GM23338 (cell line): ENCODE results near the gene RPL21. TPM values are rescaled to one million over a fixed set of nuclear protein-coding genes. Genes with fewer than 3 reads are reported as not detected.

Experiments used
- ATAC-seq: fragments of 200-7000 bp; cut with Tn5 transposase; 3 replicates; pipeline ENCODE4 v1.9.1; 2020
- DNase-seq: peaks from one replicate; pipeline ENCODE4 v3.0.0-alpha.2; 2015; ENCODE audit warnings: low spot score
- H2AFZ ChIP-seq: fragments of 200-600 bp; sonication (generic); 2 replicates; pipeline ENCODE4 v1.8.0; 2016; ENCODE audit warnings: antibody characterized with exemption, mild to moderate bottlenecking, moderate library complexity
- H3F3A ChIP-seq: fragments of 200-600 bp; sonication (generic); replicated peaks from 2 replicates; pipeline ENCODE4 v1.8.0; 2017; ENCODE audit warnings: antibody characterized with exemption, mixed run types, low read depth
- H3K27ac ChIP-seq: fragments of 200-600 bp; sonication (generic); 2 replicates; pipeline ENCODE4 v1.6.1; 2016; ENCODE audit warnings: low read depth
- H3K27me3 ChIP-seq: fragments of 200-600 bp; sonication (generic); 2 replicates; pipeline ENCODE4 v1.8.0; 2016; ENCODE audit warnings: mild to moderate bottlenecking, mixed run types, moderate library complexity; ENCODE audit not compliant: insufficient read depth
- H3K36me3 ChIP-seq: fragments of 200-600 bp; sonication (generic); 2 replicates; pipeline ENCODE4 v1.8.0; 2016; ENCODE audit warnings: mild to moderate bottlenecking; ENCODE audit not compliant: insufficient read depth
- H3K4me1 ChIP-seq: fragments of 200-600 bp; sonication (generic); 2 replicates; pipeline ENCODE4 v1.8.0; 2016; ENCODE audit warnings: mild to moderate bottlenecking, moderate library complexity; ENCODE audit not compliant: insufficient read depth
- H3K4me2 ChIP-seq: fragments of 200-600 bp; sonication (generic); 2 replicates; pipeline ENCODE4 v1.7.1; 2017; ENCODE audit warnings: mixed run types
- H3K4me3 ChIP-seq: fragments of 200-600 bp; sonication (generic); 2 replicates; pipeline ENCODE4 v1.6.1; 2016; ENCODE audit warnings: mixed run types
- H3K79me2 ChIP-seq: fragments of 200-600 bp; sonication (generic); replicated peaks from 2 replicates; pipeline ENCODE4 v1.8.0; 2017; ENCODE audit warnings: mild to moderate bottlenecking; ENCODE audit not compliant: insufficient read depth
- H3K9me2 ChIP-seq: fragments of 200-600 bp; sonication (generic); 2 replicates; pipeline ENCODE4 v1.8.0; 2017; ENCODE audit not compliant: insufficient read depth
- H4K20me1 ChIP-seq: fragments of 200-600 bp; sonication (generic); replicated peaks from 2 replicates; pipeline ENCODE4 v1.8.0; 2017; ENCODE audit warnings: mild to moderate bottlenecking; ENCODE audit not compliant: insufficient read depth
- H3K27ac Mint-ChIP-seq: 2 replicates; pipeline ENCODE4 v1.8.0; 2020; ENCODE audit warnings: inconsistent platforms, mild to moderate bottlenecking, moderate library complexity, mixed read lengths
- H3K27me3 Mint-ChIP-seq: 3 replicates; pipeline ENCODE4 v1.8.0; 2022; ENCODE audit warnings: low read depth, mild to moderate bottlenecking, moderate library complexity, mixed read lengths, inconsistent platforms; ENCODE audit not compliant: insufficient read depth, poor library complexity
- H3K36me3 Mint-ChIP-seq: 3 replicates; pipeline ENCODE4 v1.8.0; 2021; ENCODE audit warnings: low read depth, mild to moderate bottlenecking, inconsistent platforms, moderate library complexity, mixed read lengths
- H3K4me1 Mint-ChIP-seq: 3 replicates; pipeline ENCODE4 v1.8.0; 2020; ENCODE audit warnings: mild to moderate bottlenecking, inconsistent platforms, mixed read lengths
- H3K4me3 Mint-ChIP-seq: 3 replicates; pipeline ENCODE4 v1.8.0; 2021; ENCODE audit warnings: moderate library complexity, mild to moderate bottlenecking, inconsistent platforms, mixed read lengths
- H3K9me3 Mint-ChIP-seq: 3 replicates; pipeline ENCODE4 v1.8.0; 2020; ENCODE audit warnings: moderate library complexity, mild to moderate bottlenecking, inconsistent platforms, mixed read lengths
- CREB1 ChIP-seq: fragments of 250-450 bp; sonication (Bioruptor Pico); IDR thresholded peaks from 2 replicates; pipeline ENCODE4 v1.5.0; 2020; ENCODE audit warnings: low read depth, mild to moderate bottlenecking, moderate library complexity
- EZH2 ChIP-seq: fragments of 200-600 bp; sonication (generic); IDR thresholded peaks from one replicate; pipeline ENCODE4 v1.8.0; 2017; ENCODE audit warnings: antibody characterized with exemption, mild to moderate bottlenecking, low read depth; ENCODE audit not compliant: unreplicated experiment
- EZH2phosphoT487 ChIP-seq: fragments of 200-600 bp; sonication (generic); IDR thresholded peaks from one replicate; pipeline ENCODE4 v1.8.1; 2018; ENCODE audit warnings: antibody characterized with exemption; ENCODE audit not compliant: unreplicated experiment
- JUNB ChIP-seq: IDR thresholded peaks from one replicate; pipeline ENCODE4 v1.6.1; 2016; ENCODE audit warnings: antibody characterized with exemption; ENCODE audit not compliant: unreplicated experiment
- NANOG ChIP-seq: IDR thresholded peaks from 2 replicates; pipeline ENCODE4 v1.6.1; 2016; ENCODE audit warnings: antibody characterized with exemption, borderline replicate concordance
- POLR2AphosphoS5 ChIP-seq: IDR thresholded peaks from 2 replicates; pipeline ENCODE4 v1.6.1; 2016; ENCODE audit warnings: antibody characterized with exemption, low read depth
- STAT1 ChIP-seq: IDR thresholded peaks from one replicate; pipeline ENCODE4 v1.6.1; 2016; ENCODE audit warnings: antibody characterized with exemption; ENCODE audit not compliant: unreplicated experiment
- ZNF114 ChIP-seq: fragments of 250-450 bp; sonication (Bioruptor Pico); IDR thresholded peaks from 2 replicates; pipeline ENCODE4 v1.5.0; 2020; ENCODE audit warnings: mild to moderate bottlenecking, moderate library complexity
- ZNF331 ChIP-seq: fragments of 250-450 bp; sonication (Bioruptor Pico); IDR thresholded peaks from 2 replicates; pipeline ENCODE4 v1.5.0; 2020; ENCODE audit warnings: low read depth, mild to moderate bottlenecking, moderate library complexity
- polyA plus RNA-seq: library from polyadenylated mRNA; unstranded; fragments of >200 nt; fragmentation: Nextera tagmentation; extraction: Ambion mirVana; gene quantifications from 2 replicates; pipeline ENCODE4 v1.2.1, GENCODE V29; 2016
- total RNA-seq: library from RNA; depleted of rRNA; stranded (reverse); fragments of >200 nt; shearing (Covaris generic); gene quantifications from 2 replicates; pipeline ENCODE4 v1.2.3, GENCODE V29; 2014
- TF ChIP-seq, protein P1 (sequence below): IDR thresholded peaks from 2 replicates; pipeline ENCODE4 v1.6.1; 2016; ENCODE audit warnings: antibody characterized with exemption
- TF ChIP-seq, protein P2 (sequence below), 2 experiments: fragments of 200-600 bp in 1 of 2; sonication (generic) in 1 of 2; conservative IDR thresholded peaks; 2 replicates each; pipeline versions ENCODE4 v1.5.1 to v1.6.1; 2016 to 2017; ENCODE audit warnings: antibody characterized with exemption in 2 of 2, low read depth in 2 of 2, mild to moderate bottlenecking in 2 of 2, moderate library complexity in 1 of 2
- TF ChIP-seq, protein P3 (sequence below): IDR thresholded peaks from one replicate; pipeline ENCODE4 v1.6.1; 2018; ENCODE audit warnings: antibody characterized with exemption; ENCODE audit not compliant: unreplicated experiment
- TF ChIP-seq, protein P4 (sequence below): fragments of 250-450 bp; sonication (Bioruptor Pico); IDR thresholded peaks from 2 replicates; pipeline ENCODE4 v1.5.0; 2020; ENCODE audit warnings: mild to moderate bottlenecking, moderate library complexity

Gene RPL21
- total and polyA plus RNA-seq, 2 experiments from 2014 or later = 1,037 to 1,343 TPM

DNA sequence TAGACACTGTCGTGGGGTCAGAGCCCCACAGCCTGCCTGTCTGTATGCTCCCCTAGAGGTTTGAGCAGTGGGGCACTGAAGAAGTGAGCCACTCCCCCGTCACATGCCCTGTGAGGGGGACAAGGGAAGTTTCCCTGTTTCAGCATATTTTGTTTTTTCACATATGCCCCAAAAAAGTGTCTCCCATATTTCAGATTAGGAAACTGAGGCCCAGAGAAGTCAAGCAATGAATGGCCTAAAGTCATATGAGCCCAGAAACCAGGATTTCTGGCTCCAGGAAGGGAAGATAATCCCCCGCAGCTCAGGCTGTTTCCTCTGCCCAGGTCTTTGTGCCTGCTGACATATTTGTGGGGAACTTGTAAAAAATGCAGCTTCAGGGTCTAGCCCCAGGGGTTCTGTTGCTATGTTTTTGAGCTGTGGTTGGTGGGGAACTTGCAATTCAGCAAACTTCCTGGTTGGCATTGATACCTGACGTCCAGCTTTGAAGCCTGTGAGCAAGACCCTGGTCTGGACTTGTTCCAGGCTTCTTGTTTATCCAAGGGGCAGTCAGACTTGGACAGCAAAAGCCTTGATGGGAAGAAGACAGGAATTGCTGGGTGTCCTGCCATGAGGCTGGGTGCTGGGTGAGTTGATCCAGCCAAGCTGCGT is 28.8 kb downstream of the RPL21 start:
- Histone ChIP-seq H2AFZ (peak overlapping the region; percentile 38; the same call in 1 of the 2 replicates), H3K36me3 (no peaks in the 10 kb centered on the region), H3K79me2 (no peaks in the 10 kb centered on the region), H3K4me1 (no peaks in the 10 kb centered on the region; the same call in 1 of the 2 replicates), H3F3A (no peaks in the 10 kb centered on the region), H3K4me3 (no peak overlapping the region), H3K4me2 (no peak overlapping the region), H3K27ac (no peak overlapping the region), H4K20me1 (no peaks in the 10 kb centered on the region), H3K9me2 (no peaks in the 10 kb centered on the region), H3K27me3 (no peaks in the 10 kb centered on the region)
- TF ChIP-seq CREB1 (CRISPR knock-in tag) (no peak), STAT1 (no peak), EZH2phosphoT487 (no peak), ZNF331 (CRISPR knock-in tag) (no peak), EZH2 (no peak), JUNB (no peak), POLR2AphosphoS5 (no peak), ZNF114 (no peak), NANOG (no peak)
- TF ChIP-seq, protein P1, sequence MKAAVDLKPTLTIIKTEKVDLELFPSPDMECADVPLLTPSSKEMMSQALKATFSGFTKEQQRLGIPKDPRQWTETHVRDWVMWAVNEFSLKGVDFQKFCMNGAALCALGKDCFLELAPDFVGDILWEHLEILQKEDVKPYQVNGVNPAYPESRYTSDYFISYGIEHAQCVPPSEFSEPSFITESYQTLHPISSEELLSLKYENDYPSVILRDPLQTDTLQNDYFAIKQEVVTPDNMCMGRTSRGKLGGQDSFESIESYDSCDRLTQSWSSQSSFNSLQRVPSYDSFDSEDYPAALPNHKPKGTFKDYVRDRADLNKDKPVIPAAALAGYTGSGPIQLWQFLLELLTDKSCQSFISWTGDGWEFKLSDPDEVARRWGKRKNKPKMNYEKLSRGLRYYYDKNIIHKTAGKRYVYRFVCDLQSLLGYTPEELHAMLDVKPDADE = no peak
- TF ChIP-seq, protein P2, sequence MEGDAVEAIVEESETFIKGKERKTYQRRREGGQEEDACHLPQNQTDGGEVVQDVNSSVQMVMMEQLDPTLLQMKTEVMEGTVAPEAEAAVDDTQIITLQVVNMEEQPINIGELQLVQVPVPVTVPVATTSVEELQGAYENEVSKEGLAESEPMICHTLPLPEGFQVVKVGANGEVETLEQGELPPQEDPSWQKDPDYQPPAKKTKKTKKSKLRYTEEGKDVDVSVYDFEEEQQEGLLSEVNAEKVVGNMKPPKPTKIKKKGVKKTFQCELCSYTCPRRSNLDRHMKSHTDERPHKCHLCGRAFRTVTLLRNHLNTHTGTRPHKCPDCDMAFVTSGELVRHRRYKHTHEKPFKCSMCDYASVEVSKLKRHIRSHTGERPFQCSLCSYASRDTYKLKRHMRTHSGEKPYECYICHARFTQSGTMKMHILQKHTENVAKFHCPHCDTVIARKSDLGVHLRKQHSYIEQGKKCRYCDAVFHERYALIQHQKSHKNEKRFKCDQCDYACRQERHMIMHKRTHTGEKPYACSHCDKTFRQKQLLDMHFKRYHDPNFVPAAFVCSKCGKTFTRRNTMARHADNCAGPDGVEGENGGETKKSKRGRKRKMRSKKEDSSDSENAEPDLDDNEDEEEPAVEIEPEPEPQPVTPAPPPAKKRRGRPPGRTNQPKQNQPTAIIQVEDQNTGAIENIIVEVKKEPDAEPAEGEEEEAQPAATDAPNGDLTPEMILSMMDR (conservative IDR thresholded peaks at IDR 0.05; ENCODE audit: low read depth in 2 of 2) = no peak
- TF ChIP-seq, protein P3, sequence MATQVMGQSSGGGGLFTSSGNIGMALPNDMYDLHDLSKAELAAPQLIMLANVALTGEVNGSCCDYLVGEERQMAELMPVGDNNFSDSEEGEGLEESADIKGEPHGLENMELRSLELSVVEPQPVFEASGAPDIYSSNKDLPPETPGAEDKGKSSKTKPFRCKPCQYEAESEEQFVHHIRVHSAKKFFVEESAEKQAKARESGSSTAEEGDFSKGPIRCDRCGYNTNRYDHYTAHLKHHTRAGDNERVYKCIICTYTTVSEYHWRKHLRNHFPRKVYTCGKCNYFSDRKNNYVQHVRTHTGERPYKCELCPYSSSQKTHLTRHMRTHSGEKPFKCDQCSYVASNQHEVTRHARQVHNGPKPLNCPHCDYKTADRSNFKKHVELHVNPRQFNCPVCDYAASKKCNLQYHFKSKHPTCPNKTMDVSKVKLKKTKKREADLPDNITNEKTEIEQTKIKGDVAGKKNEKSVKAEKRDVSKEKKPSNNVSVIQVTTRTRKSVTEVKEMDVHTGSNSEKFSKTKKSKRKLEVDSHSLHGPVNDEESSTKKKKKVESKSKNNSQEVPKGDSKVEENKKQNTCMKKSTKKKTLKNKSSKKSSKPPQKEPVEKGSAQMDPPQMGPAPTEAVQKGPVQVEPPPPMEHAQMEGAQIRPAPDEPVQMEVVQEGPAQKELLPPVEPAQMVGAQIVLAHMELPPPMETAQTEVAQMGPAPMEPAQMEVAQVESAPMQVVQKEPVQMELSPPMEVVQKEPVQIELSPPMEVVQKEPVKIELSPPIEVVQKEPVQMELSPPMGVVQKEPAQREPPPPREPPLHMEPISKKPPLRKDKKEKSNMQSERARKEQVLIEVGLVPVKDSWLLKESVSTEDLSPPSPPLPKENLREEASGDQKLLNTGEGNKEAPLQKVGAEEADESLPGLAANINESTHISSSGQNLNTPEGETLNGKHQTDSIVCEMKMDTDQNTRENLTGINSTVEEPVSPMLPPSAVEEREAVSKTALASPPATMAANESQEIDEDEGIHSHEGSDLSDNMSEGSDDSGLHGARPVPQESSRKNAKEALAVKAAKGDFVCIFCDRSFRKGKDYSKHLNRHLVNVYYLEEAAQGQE = no peak
- TF ChIP-seq, protein P4, sequence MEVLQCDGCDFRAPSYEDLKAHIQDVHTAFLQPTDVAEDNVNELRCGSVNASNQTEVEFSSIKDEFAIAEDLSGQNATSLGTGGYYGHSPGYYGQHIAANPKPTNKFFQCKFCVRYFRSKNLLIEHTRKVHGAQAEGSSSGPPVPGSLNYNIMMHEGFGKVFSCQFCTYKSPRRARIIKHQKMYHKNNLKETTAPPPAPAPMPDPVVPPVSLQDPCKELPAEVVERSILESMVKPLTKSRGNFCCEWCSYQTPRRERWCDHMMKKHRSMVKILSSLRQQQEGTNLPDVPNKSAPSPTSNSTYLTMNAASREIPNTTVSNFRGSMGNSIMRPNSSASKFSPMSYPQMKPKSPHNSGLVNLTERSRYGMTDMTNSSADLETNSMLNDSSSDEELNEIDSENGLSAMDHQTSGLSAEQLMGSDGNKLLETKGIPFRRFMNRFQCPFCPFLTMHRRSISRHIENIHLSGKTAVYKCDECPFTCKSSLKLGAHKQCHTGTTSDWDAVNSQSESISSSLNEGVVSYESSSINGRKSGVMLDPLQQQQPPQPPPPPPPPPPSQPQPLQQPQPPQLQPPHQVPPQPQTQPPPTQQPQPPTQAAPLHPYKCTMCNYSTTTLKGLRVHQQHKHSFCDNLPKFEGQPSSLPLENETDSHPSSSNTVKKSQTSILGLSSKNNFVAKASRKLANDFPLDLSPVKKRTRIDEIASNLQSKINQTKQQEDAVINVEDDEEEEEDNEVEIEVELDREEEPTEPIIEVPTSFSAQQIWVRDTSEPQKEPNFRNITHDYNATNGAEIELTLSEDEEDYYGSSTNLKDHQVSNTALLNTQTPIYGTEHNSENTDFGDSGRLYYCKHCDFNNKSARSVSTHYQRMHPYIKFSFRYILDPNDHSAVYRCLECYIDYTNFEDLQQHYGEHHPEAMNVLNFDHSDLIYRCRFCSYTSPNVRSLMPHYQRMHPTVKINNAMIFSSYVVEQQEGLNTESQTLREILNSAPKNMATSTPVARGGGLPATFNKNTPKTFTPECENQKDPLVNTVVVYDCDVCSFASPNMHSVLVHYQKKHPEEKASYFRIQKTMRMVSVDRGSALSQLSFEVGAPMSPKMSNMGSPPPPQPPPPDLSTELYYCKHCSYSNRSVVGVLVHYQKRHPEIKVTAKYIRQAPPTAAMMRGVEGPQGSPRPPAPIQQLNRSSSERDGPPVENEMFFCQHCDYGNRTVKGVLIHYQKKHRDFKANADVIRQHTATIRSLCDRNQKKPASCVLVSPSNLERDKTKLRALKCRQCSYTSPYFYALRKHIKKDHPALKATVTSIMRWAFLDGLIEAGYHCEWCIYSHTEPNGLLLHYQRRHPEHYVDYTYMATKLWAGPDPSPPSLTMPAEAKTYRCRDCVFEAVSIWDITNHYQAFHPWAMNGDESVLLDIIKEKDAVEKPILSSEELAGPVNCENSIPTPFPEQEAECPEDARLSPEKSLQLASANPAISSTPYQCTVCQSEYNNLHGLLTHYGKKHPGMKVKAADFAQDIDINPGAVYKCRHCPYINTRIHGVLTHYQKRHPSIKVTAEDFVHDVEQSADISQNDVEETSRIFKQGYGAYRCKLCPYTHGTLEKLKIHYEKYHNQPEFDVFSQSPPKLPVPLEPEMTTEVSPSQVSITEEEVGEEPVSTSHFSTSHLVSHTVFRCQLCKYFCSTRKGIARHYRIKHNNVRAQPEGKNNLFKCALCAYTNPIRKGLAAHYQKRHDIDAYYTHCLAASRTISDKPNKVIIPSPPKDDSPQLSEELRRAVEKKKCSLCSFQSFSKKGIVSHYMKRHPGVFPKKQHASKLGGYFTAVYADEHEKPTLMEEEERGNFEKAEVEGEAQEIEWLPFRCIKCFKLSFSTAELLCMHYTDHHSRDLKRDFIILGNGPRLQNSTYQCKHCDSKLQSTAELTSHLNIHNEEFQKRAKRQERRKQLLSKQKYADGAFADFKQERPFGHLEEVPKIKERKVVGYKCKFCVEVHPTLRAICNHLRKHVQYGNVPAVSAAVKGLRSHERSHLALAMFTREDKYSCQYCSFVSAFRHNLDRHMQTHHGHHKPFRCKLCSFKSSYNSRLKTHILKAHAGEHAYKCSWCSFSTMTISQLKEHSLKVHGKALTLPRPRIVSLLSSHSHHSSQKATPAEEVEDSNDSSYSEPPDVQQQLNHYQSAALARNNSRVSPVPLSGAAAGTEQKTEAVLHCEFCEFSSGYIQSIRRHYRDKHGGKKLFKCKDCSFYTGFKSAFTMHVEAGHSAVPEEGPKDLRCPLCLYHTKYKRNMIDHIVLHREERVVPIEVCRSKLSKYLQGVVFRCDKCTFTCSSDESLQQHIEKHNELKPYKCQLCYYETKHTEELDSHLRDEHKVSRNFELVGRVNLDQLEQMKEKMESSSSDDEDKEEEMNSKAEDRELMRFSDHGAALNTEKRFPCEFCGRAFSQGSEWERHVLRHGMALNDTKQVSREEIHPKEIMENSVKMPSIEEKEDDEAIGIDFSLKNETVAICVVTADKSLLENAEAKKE (CRISPR knock-in tag) = no peak
- ATAC-seq = peak; percentile 24; the same call in 1 of the 3 replicates
- H3K4me1 Mint-ChIP-seq = peaks cover 13% of the 10 kb centered on the region
- H3K27ac Mint-ChIP-seq = no peak overlapping the region
- H3K9me3 Mint-ChIP-seq = no peaks in the 10 kb centered on the region
- DNase-seq = no peak
- no peaks in the 10 kb centered on the region for H3K36me3 Mint-ChIP-seq
- H3K27me3 Mint-ChIP-seq = peaks cover 6% of the 10 kb centered on the region
- H3K4me3 Mint-ChIP-seq = no peak overlapping the region
